HUDEP-2 (cell line): ENCODE data around the gene FBXO46.
A peak's percentile ranks its signal among the peaks of the same experiment; 100 is the strongest.

ENCODE experiments used
- DNase-seq, 76 experiments: peaks; one replicate each; lab custom pipeline; 2025; ENCODE audit not compliant: unreplicated experiment in 76 of 76; lab: John Stamatoyannopoulos, UW

FBXO46 gene

GRCh38 chr19:45730368-45731288 lies at the start of gene FBXO46:
Gene FBXO46 (minus strand): TSS chr19:45730896. CDS start chr19:45713495, 17,401 bp downstream.
- DNase-seq = peak; percentile 37 to 99 (median 98)

GRCh38 chr19:45780146-45780447 lies 49.4 kb upstream of the FBXO46 start:
- DNase-seq = no peak

GRCh38 chr19:45779231-45780145 lies 48.8 kb upstream of the FBXO46 start:
- DNase-seq = peak; percentile 38 to 100 (median 98)

GRCh38 chr19:45778010-45778661 lies 47.4 kb upstream of the FBXO46 start:
- DNase-seq = no peak

GRCh38 chr19:45777395-45777961 lies 46.8 kb upstream of the FBXO46 start:
- DNase-seq = no peak

- DNase-seq = peak in 1 of 76 experiments; percentile 20
These were observed 44.1 kb upstream of the FBXO46 start for GRCh38 chr19:45774765-45775164.

GRCh38 chr19:45773384-45773783 lies 42.7 kb upstream of the FBXO46 start:
- no peak for DNase-seq

GRCh38 chr19:45772912-45773311 lies 42.2 kb upstream of the FBXO46 start:
- DNase-seq = no peak

- DNase-seq = no peak
These were observed 41.6 kb upstream of the FBXO46 start for GRCh38 chr19:45772130-45772840.

GRCh38 chr19:45771311-45771933 lies 40.7 kb upstream of the FBXO46 start:
- no peak for DNase-seq

GRCh38 chr19:45770192-45771101 lies 39.8 kb upstream of the FBXO46 start:
- peak; percentile 92 to 100 (median 99) for DNase-seq

- DNase-seq = peak in 57 of 76 experiments; percentile 24 to 99 (median 63)
These were observed 39.1 kb upstream of the FBXO46 start for GRCh38 chr19:45769821-45770191.

- peak; percentile 76 to 100 (median 99) for DNase-seq
These were observed 38.5 kb upstream of the FBXO46 start, which contains the start of gene SIX5 for GRCh38 chr19:45768984-45769782. Gene SIX5 (minus strand): TSS chr19:45769252. CDS start chr19:45768844, 408 bp downstream.

GRCh38 chr19:45768655-45768983 lies 37.9 kb upstream of the FBXO46 start:
- DNase-seq = peak in 39 of 76 experiments; percentile 12 to 73 (median 49)

GRCh38 chr19:45767881-45768654 lies 37.4 kb upstream of the FBXO46 start:
- DNase-seq = peak in 40 of 76 experiments; percentile 25 to 73 (median 48)

GRCh38 chr19:45767410-45767880 lies 36.7 kb upstream of the FBXO46 start:
- DNase-seq = no peak

GRCh38 chr19:45766869-45767346 lies 36.2 kb upstream of the FBXO46 start:
- no peak for DNase-seq
